Kidney (tissue), 14 donors: Measurements from ENCODE around the gene SLC24A4. TPM values are rescaled to one million over a fixed set of nuclear protein-coding genes. Genes with fewer than 3 reads are reported as not detected.

Source experiments
- DNase-seq, 5 donors: peaks; one replicate each; pipeline ENCODE4 v3.0.0-alpha.2; 2013 to 2020
- FAIRE-seq: peaks from 2 replicates; lab custom pipeline; 2012; peaks lifted over from hg19 to GRCh38; lab: Jason Lieb, UNC
- H3K27ac ChIP-seq, 2 donors: one replicate each; pipeline ENCODE4 v1.7.0; 2013; ENCODE audit warnings: low read depth in 2 of 2, low read length in 2 of 2, inconsistent platforms in 1 of 2
- H3K27me3 ChIP-seq: one replicate; pipeline ENCODE4 v1.7.1; 2013; ENCODE audit warnings: low read length, inconsistent platforms; ENCODE audit not compliant: control insufficient read depth, insufficient read depth
- H3K36me3 ChIP-seq, 3 donors: one replicate each; pipeline versions ENCODE4 v1.7.0 to v1.7.1; 2013; ENCODE audit warnings: low read length in 3 of 3, control low read depth in 1 of 3, inconsistent platforms in 1 of 3; ENCODE audit not compliant: insufficient read depth in 3 of 3, control insufficient read depth in 2 of 3
- H3K4me1 ChIP-seq, 3 donors: one replicate each; pipeline versions ENCODE4 v1.7.0 to v1.7.1; 2013; ENCODE audit warnings: low read length in 3 of 3, inconsistent platforms in 1 of 3, low read depth in 1 of 3; ENCODE audit not compliant: control insufficient read depth in 2 of 3, insufficient read depth in 2 of 3
- H3K4me3 ChIP-seq, 3 donors: one replicate each; pipeline versions ENCODE4 v1.7.0 to v1.8.1; 2013; ENCODE audit warnings: low read length in 3 of 3, control low read depth in 1 of 3, inconsistent platforms in 1 of 3
- H3K9ac ChIP-seq, 3 donors: one replicate each; pipeline versions ENCODE4 v1.7.0 to v1.7.1; 2013; ENCODE audit warnings: low read length in 3 of 3, control low read depth in 1 of 3, inconsistent platforms in 1 of 3
- H3K9me3 ChIP-seq, 3 donors: one replicate each; pipeline versions ENCODE4 v1.7.0 to v1.7.1; 2013; ENCODE audit warnings: low read length in 3 of 3, control low read depth in 1 of 3, inconsistent platforms in 1 of 3; ENCODE audit not compliant: control insufficient read depth in 2 of 3, insufficient read depth in 1 of 3
- CTCF ChIP-seq: IDR thresholded peaks from 3 replicates; pipeline ENCODE4 v1.5.1; 2012; ENCODE audit warnings: mild to moderate bottlenecking, moderate library complexity, borderline replicate concordance; ENCODE audit not compliant: insufficient read depth; ENCODE audit errors: extremely low read depth
- intact Hi-C: fragments of 100-400 bp; cut with DNase I; formaldehyde crosslinking; loops from one replicate; pipeline ENCODE4 v1.11.1; 2022
- polyA plus RNA-seq: library from polyadenylated mRNA; stranded (reverse); fragments of 350-450 nt; fragmentation: Illumina TruSeq; extraction: RNeasy Lipid Tissue Mini Kit (QIAGEN cat#74804); gene quantifications from one replicate; pipeline ENCODE4 v1.2.3, GENCODE V29; 2014; ENCODE audit warnings: low read depth, low replicate concordance; ENCODE audit not compliant: insufficient read depth
- total RNA-seq: library from RNA; stranded (reverse); fragmentation: NEBNext Ultra II Directional; extraction: Animal tissue kit (Norgen Biotek cat#: 25700); gene quantifications from one replicate; pipeline ENCODE4 v1.2.1, GENCODE V29; 2021
- donor health status: control.
- donor health status: control.
- donor health status: control.
- donor health status: control.
- donor health status: control.
- donor health status: DM: yes; HTN: yes; CAD: no.
- donor health status: Normal renal cell carcinoma (clear cell type).

SLC24A4 gene
- total and polyA plus RNA-seq, 2 donors from 2014 or later: 0.32 to 0.85 TPM

- Histone ChIP-seq H3K4me1 (no peaks in the 10 kb centered on the region), H3K27me3 (no peaks in the 10 kb centered on the region), H3K27ac (no peak overlapping the region), H3K4me3 (no peak overlapping the region), H3K36me3 (no peaks in the 10 kb centered on the region), H3K9ac (no peak overlapping the region), H3K9me3 (no peaks in the 10 kb centered on the region)
- intact Hi-C loops: no loop called here
- no peak for TF ChIP-seq CTCF
- DNase-seq (no peak), FAIRE-seq (no peak)
These were observed 157.9 kb downstream of the SLC24A4 start for GRCh38 chr14:92480856-92481255.

- DNase-seq: no peak
- no peak for TF ChIP-seq CTCF
- H3K36me3 ChIP-seq: no peaks in the 10 kb centered on the region
- no peak overlapping the region for H3K9ac ChIP-seq
- H3K9me3 ChIP-seq: no peaks in the 10 kb centered on the region
- no peaks in the 10 kb centered on the region for H3K27me3 ChIP-seq
- H3K4me3 ChIP-seq: no peak overlapping the region
- no peak overlapping the region for H3K27ac ChIP-seq
- FAIRE-seq: no peak
- intact Hi-C loops: no loop called here
- H3K4me1 ChIP-seq: no peaks in the 10 kb centered on the region
These were observed 158.4 kb downstream of the SLC24A4 start for GRCh38 chr14:92481386-92481785.

GRCh38 chr14:92481811-92482555 is 159.0 kb downstream of the SLC24A4 start:
- no peak overlapping the region for H3K4me3 ChIP-seq
- no peaks in the 10 kb centered on the region for H3K4me1 ChIP-seq
- H3K27me3 ChIP-seq: no peaks in the 10 kb centered on the region
- no peaks in the 10 kb centered on the region for H3K36me3 ChIP-seq
- DNase-seq (no peak), FAIRE-seq (no peak)
- no peak overlapping the region for H3K27ac ChIP-seq
- no peak overlapping the region for H3K9ac ChIP-seq
- intact Hi-C loops: no loop called here
- no peak for TF ChIP-seq CTCF
- no peaks in the 10 kb centered on the region for H3K9me3 ChIP-seq
